NB4 (cell line): ENCODE results near the gene RBMS3.

ENCODE experiments used
- CTCF ChIP-seq: IDR thresholded peaks from one replicate; pipeline ENCODE4 v1.5.1; 2012; ENCODE audit warnings: low read depth, low read length
- POLR2A ChIP-seq: IDR thresholded peaks from 2 replicates; pipeline ENCODE4 v1.6.1; 2011; ENCODE audit warnings: mild to moderate bottlenecking; ENCODE audit not compliant: insufficient read length; ENCODE audit errors: extremely low read depth
- TF ChIP-seq, protein P1 (sequence below): IDR thresholded peaks from 2 replicates; pipeline ENCODE4 v1.6.1; 2011; ENCODE audit warnings: low read depth, low read length

GRCh38 chr3:29255854-29256696 lies 24.8 kb upstream of the RBMS3 start:
- TF ChIP-seq CTCF, result no peak
- TF ChIP-seq POLR2A, result no peak
- TF ChIP-seq, protein P1, sequence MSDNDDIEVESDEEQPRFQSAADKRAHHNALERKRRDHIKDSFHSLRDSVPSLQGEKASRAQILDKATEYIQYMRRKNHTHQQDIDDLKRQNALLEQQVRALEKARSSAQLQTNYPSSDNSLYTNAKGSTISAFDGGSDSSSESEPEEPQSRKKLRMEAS, result no peak
